ENCODE results near the gene CTNNA3.

- TF ChIP-seq CTCF (IDR thresholded peaks at IDR 0.05; ENCODE audit: low read depth, low read length, poor library complexity, severe bottlenecking) (no peak), EZH2phosphoT487 (IDR thresholded peaks at IDR 0.05; ENCODE audit: borderline replicate concordance, low read length) (no peak)
These were observed 399.1 kb downstream of the CTNNA3 start for GRCh38 chr10:67296926-67297325.

Measured in DOHH2 (cell line).